Right renal pelvis (tissue), 4 donors: ENCODE results near the gene RBPMS2. TPM values are rescaled to one million over a fixed set of nuclear protein-coding genes. Genes with fewer than 3 reads are reported as not detected.
"Not testable (repeated sequence)": the region's sequence is repeated elsewhere in the genome, so short reads cannot be mapped to it uniquely, and the experiment has no call there.

ENCODE experiments used
- DNase-seq, 4 donors: peaks; one replicate each; pipeline ENCODE4 v3.0.0-alpha.2; 2013; ENCODE audit warnings: low read depth in 4 of 4, low spot score in 3 of 4, missing footprints in 1 of 4
- polyA plus RNA-seq, 4 donors: library from polyadenylated mRNA; unstranded; fragments of 120-200 nt; gene quantifications; one replicate each; pipeline ENCODE4 v1.2.1, GENCODE V29; 2013; ENCODE audit not compliant: insufficient read length in 4 of 4

RBPMS2 gene
- polyA plus RNA-seq, 4 donors = 11.8 to 13.5 (median 13.0) TPM

DNA sequence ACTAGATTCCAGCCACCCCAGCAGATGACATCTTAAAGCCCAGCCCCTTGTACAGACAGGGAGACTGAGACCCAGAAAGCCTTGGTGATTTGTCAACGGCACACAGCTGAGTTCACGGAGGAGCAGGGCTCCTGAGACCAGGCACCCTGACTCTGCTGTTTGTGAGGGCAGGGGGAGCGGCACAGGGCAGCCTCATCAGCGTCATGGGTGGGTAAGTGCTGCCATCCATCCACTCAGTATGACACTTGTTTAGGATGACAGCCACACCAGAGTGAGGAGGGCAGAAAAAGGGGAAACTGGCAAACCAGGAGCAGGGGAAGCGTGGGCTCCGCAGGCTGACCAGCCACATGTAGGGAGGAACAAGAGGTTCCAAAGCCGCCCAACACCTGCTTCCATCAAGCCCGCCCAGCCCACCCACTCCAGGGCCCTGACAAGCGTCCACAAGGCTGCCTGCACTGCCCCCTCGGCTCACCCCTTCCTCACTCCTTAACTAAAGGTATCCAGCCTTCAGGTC lies 19.9 kb downstream of the RBPMS2 start:
- DNase-seq = no peak

DNA sequence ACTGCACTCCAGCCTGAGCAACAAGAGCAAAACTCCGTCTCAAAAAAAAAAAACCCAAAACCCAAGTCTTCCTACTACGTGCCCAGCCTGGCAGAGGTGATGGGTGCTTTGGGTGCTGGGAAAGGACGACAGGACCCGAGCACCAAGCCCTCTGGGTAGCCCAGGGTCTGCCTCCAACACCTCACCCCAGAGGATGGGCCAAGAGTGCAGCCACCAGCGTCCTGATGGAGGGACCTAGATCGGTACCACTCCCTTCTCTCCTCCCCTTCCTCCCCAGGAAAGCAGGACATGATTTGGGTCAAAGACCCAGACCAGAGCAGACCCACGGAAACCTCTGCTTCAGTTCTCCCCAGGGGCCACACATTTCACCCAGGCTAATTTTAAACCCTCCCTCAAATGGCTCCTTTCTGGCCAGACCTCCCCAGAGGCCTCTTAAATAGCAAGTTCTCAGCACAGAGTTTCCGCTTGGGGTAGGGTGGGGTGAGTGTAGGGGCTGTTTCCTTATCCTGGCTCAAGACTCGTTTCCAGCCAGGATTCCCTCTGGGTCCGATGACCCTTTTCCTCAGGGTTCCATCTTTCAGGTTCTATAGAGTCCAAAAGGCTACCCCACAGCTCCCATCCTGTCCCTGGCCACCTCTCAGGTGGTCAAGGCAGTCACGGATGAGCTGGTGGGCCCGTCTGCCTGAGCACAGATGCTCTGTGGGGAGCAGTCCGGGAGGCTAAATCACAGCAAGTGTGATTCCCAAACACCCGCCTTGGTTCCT lies 20.5 kb downstream of the RBPMS2 start:
- no peak for DNase-seq

DNA sequence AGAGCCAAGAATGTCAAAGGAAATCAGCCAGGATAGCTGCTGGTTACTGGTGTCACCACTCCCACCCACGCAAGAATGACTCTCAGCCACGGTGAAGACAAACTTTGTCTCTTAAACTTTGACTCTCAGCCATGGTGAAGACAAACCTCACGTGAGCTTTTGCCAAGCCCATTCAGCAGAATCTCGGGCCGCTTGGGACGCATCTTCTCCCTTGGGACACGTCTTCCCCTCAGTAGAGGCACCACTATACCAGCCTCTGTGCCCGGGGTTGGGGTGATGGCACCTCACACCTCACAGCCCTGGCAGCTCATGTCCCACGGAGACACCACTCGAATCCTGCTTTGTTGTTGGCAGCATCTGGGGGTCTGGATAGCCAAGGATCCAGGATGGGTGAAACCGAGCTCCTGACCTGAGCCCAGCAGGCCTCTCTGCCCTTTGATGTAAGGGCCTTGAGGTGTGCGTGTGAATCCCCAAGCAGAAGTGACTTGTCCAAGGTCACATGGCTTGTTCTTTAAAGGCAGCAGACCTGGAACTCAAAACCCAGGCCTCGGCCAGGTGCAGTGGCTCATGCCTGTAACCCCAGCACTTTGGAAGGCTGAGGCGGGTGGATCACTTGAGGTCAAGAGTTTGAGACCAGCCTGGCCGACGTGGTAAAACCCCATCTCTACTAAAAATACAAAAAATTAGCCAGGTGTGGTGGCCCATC lies 21.8 kb downstream of the RBPMS2 start:
- no peak for DNase-seq

DNA sequence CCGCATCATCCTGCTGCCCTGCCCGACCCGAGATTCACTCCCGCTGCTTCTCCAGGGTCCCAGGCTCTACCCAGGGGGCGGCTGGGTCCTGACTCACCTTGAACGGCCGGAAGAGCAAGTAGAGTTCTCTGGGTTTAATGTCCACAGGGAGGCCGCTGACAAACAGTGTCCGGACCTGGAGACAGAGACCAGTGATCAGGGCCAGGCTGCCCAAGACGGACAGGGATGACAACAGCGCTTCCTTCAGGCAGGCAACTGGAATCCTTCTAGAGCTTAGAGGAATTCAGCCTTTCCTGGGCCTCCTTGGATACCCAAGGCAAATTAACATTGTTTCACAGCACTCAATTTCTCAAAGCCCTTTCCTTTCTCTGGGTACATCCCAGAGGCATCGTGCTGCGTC lies 23.9 kb downstream of the RBPMS2 start:
- no peak for DNase-seq

DNA sequence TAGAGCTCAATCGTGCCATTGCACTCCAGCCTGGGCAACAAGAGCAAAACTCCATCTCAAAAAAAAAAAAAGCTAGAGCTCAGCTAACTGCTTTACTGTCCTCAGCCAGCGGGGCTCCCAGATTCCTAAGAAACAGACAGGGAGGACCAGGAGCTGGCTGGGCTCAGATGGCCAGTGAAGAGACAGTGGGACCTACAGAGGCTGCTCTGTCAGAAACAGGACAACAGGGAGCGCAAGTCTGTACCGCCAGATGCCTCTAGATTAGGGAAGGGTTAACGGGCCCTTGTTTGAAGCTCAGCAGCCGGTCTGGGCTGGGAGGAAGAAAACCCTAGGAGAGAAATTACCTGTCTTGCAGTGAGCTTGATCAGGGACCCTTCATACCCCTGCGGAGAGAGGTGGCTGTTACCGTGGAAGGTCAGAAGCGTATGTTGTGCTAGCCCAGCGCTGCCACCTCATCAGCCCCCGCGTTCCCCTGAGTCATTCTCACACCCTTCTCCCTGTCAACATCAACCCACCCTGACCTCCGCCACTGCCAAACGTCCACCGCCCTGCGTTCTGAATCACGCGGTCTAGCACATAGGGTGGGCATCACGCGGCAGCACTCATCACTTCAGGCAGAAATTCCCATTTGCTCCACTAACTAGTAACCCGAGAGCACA lies 25.3 kb downstream of the RBPMS2 start:
- no peak for DNase-seq

DNA sequence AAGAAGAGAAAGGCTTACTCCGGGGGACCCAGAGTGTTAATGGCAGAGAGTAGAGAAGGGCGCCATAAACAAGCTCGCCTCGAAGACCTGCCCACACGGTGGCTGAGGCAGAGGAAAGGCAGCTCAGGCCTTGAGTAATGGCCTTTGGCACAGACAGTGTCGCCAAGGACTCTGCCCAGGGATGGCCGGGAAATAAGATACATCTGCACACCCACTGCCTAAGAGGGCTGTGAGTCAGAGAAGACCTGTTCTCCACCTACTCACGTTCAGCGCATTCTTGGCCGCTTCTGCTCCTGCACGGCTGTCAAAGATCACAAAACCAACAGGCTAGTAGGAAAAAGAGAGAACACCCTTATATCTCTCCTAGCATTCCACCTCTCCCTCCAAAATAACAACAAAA lies 26.2 kb downstream of the RBPMS2 start:
- no peak for DNase-seq

DNA sequence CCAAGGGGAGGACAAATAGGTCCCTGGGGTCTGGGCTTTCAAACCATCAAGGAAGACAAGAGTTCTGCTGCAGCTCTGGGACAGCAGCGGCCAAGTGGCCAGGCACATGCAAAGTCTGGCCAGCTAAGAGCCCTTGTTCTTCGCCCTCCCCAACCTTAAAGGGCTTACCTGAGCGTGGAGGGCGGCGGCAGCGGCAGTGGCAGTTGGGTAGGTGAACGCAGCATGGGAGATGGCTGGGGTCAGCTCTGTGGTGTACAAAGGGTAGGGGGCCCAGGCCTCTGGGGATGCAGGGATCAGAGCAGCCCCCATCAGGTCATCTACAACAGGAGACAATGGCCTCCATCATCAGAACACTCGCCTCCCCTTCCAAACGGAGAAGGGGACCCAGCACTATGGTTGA lies 27.1 kb downstream of the RBPMS2 start:
- DNase-seq = no peak

DNA sequence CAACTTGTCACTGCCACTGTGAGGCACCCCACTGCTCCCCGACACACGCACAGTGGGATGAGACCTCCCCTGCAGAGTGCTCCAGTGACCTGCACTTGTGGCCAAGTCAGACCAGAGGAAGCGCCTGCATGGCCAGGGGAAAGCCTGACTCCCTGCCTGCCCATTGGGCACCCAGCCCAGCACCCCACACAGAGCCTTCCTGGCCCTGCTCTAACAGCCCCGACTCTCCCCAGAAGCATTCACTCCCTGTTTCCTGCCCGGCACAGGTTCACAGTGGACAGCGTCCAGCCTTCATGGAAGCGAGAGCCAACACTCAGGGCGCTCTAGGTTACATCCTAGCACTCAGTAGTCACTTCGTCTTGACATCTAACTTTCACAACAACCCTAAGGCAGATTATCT lies 27.8 kb downstream of the RBPMS2 start:
- no peak for DNase-seq

DNA sequence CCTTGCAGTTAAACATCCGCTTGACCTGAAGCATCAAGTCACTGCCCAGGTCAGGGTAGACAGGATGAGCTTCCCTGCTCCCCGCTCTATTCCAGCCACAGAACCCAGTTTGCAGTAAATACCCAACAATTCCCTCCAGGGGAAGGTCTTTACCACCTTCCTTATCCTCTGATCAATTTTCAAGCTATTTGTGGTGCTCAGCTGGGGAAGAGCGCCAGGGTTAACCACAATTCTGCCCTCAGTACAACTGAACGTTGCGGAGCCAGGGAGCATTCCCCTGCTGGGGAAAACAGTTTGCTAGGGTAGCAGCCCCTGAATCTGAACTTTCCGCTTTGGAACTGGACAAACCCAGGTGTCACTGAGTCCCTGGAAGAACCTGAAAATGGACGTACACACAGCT lies 28.5 kb downstream of the RBPMS2 start:
- no peak for DNase-seq

DNA sequence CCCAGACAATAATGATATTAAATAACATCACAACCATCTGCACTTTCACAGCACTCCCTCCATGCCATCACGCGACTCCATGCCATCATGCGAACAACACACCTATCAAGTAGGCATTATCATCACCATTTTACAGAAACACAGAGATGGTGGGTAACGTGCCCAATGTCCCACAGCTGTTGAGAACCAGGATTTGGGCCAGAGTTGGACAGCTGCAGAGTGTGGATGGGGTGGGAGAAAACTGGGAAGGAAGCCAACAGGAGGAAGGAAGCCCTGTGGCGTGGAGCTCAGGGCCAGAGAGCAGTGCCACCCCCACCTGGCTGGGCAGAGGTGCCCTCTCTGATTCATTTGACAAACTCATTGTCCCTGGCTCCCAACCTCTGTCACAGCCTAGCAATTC lies 29.0 kb downstream of the RBPMS2 start:
- no peak for DNase-seq

DNA sequence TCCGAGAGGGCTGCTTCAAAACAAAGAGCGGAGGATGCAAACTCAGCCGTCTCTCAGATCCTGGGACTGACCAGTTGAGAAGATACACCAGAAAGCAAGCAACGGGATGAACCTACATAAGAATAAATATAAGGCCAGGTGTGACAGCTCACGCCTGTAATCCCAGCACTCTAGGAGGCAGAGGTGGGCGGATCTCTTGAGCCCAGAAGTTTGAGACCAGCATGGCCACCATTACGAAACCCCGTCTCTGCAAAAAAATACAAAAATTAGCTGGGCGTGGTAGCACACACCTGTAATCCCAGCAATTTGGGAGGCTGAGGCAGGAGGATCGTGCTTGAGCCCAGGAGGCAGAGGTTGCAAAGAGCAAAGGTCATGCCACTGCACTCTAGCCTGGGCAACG lies 31.7 kb downstream of the RBPMS2 start:
- no peak for DNase-seq

DNA sequence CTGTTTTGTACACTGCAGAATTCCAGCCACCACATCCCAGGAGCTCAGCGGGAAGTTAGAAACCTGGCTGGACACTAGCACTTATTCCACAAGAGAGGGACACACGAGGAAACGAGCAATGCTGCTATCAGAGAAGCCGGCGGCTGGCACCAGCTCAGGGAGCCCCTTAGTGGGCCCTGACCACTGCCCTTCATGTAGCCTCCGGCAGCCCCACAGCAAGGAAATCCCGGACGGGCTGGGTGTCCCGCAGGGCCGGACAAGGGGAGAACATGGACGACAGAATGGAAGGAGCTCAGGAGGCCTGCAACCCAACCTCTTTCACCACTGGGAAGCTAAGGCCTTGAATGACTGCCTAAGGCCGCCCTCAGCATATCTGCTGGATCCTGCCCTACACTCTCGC lies 32.5 kb downstream of the RBPMS2 start:
- no peak for DNase-seq

DNA sequence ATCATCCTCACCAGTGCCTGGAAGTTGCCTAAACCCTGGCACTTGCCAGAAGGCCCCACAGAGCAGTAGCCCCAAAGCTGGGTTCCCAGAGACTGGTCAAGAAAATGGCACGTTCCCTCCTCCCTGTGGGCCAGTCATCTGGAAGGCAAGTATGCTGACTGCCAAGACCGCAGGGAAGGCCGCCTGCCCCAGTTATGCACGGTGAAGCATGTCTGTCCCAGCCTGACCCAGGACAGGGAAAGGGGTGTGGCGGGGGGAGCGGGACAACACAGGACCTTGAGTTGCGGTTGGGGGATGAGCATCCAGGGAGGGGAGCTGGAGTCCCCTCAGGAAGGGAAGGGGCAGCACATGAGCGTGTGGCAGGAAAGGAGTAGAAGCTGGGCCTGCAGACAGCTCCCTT lies 33.0 kb downstream of the RBPMS2 start:
- DNase-seq = no peak

DNA sequence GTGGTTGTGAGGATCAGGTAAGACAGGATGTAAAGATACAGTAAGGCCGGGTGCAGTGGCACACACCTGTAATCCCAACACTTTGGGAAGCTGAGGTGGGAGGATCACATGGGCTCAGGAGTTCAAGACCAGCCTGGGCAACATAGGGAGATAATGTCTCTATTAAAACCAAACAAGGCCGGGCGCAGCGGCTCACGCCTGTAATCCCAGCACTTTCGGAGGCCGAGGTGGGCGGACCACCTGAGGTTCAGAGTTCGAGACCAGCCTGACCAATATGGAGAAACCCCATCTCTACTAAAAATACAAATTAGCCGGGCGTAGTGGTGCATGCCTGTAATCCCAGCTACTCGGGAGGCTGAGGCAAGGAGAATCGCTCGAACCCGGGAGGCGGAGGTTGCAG lies 33.7 kb downstream of the RBPMS2 start:
- not testable (repeated sequence) for DNase-seq

DNA sequence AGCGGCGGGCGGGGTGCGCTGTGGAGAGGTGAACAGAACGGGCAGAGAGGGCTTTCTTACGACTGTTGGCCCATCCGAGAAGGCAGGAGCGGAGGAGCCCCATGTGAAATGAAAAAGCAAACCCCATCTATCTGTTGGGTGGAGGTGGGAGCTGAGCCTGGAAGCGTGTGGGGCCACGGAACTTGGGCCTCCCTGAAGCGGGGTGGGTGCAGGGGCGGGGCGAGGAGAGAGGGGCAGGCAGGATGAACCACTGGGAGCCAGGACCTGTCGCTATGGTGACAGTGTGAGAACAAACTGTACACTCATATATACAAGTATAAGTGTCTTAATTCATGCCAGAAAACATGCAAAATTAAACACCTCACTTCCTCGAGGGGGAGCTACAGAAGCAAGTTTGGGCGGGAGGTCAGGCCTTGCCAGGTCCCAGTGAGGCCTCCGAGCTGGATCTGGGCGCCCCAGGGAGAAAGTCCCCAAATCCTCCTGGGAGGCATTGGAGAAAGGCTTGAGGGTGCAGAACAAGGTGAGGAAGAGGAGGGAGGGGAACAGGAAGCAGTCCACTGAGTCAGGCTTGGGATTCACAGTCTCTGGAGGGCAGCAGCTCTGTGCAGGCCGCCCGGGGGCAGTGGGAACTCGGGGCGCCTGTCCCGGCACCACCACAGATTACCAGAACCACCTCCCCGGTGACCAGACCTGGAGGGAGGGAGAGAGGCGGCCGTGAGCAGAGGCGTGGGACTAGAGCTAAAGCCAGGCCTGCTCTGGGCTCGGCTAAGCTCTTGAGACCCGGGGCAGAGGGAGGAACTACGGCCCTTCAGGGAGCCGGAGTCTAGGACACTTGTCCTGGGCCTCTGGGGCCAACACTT lies 34.8 kb downstream of the RBPMS2 start:
- DNase-seq = no peak

DNA sequence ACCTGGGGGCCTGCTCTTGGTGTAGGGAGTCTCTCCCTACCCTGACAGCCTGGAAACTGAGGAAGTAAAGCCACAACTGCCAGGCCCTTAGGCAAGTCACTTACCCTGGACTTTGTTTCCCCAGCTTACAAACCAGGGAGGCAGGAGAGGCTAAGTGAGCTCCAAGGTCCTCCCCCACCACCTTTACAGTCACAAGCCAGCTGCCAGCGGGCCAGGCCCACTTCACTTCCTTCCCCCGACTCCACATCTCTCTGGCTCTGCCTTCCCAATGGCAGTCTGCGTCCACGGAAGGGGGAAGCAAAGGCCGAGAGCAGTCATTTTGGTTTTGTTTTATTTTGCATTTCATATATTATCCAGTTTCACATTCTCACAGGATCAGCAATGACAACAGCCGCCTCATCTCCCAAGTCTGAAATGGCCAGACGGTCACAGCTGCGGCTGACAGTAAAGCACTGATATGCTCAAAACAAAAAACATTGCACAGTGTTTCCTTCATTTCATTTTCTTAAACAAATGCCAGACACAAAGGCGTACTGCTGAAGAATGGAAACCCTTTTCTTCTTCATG lies 35.7 kb downstream of the RBPMS2 start:
- DNase-seq = no peak

DNA sequence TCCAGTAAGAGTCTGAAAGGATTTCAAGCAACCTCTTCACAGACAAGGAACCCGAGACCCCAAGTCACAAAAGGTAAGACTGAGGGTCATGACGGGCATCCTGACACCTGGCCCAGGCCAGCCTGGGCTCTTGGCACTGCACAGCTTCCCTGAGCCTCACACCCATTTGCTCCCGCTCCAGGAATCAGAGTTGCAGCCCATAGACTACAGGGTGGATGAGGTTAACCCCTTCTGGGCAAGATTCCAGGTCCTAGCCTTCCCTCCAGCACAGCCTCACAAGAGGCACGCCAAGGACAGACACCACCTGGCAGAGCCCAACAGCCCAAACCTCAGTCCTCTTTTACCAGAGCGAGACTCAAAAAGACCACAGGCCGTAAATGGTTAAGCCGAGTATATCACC lies 36.2 kb downstream of the RBPMS2 start:
- DNase-seq = no peak

DNA sequence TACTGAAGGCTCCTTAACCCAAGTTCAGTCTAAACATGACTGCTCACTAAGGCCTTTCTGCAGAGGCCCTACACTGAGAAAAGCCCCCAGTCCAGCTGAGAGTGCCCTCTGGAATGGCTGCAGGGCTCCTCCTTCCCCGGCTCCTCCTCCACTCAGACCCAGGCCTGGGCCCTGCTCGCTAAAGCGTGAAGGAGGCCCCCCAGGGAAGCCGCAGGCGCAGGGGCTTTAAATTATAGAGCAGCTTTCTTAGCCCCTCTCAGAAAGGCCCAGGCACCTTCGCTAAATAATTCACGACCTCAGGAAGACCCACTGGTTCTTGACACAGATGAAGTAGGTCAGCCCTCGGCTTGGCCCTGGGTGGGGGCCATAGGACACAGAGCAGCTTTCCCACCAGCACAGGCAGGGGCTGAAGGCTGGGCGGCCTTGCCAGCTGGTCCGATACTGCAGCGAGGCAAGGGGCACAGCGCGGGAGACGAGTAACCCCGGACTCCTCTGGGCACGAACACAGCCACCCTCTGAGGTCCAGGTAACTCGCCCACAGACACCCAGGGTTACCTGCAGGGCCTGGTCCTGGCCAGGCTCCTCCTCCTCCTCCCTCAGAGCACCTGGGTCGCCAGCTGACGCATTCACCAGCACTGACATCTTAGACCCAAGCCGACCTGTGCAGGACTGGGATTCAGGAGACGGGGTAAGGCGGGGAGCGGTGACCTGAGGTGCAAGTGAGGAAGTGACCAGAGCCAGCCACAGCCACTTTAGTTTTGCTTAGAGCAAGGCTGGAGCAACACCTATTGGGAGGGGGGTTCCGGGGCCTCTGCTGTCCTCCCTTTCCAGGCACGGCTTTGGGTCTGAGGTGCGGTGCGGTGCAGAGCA lies 36.9 kb downstream of the RBPMS2 start:
- no peak for DNase-seq

DNA sequence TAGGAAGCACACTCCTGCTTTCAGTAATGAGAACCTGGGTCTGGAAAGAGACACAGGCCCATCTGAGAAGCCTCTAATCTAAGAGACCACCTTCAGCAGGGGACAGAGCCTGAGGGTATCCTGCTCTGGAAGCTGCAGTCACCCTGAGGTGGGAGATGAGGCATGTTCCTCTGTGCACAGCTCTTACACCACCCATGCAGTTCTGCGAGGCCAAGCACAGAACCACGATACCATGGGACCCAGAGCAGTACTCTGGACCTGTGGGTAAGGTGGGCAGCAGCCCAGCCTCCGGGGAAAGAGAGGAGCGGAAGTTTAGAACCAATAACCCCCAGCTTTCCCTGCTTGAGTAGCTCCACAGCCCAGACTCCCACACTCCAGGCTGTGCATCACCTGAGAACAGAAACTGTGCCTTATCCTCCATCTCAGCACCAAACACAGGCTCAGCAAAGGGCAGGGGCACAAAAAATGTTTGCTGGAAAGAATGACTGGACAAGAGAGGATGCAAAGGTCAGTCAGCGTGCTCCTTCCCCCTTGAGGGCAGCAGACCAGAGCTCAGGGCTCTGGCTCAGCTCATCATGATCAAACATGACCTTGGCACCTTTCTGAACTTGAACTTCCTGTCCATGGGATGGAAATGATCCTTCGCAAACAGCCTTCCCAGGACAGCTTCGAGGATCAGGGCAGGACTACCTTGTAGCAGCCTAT lies 43.1 kb downstream of the RBPMS2 start:
- no peak for DNase-seq
